WI38 (cell line): ENCODE data around the gene RTBDN.
A peak's percentile ranks its signal among the peaks of the same experiment; 100 is the strongest.

Experiments used
- H3K4me3 ChIP-seq: 2 replicates; pipeline ENCODE4 v1.5.1; 2011; ENCODE audit warnings: low read depth, mild to moderate bottlenecking, control low read depth, low read length
- CTCF ChIP-seq: IDR thresholded peaks from 2 replicates; pipeline ENCODE4 v1.5.1; 2012; ENCODE audit warnings: low read depth, mild to moderate bottlenecking, control low read depth, low read length

Gene RTBDN

DNA sequence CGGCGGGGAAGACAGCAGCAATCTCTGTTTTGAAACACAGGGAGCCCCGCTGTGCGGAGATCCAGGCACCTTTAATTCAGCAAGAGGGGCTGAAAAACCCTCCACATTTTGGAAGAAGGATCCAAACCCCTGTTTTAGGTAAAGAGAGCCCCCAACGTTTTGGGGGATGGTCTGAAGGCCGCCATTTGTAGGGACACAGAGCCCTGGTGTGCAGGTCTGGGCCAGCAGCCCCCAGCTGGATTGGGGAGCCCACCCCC is 55.5 kb downstream of the RTBDN start:
- TF ChIP-seq CTCF: no peak
- H3K4me3 ChIP-seq: peak overlapping the region; percentile 64

DNA sequence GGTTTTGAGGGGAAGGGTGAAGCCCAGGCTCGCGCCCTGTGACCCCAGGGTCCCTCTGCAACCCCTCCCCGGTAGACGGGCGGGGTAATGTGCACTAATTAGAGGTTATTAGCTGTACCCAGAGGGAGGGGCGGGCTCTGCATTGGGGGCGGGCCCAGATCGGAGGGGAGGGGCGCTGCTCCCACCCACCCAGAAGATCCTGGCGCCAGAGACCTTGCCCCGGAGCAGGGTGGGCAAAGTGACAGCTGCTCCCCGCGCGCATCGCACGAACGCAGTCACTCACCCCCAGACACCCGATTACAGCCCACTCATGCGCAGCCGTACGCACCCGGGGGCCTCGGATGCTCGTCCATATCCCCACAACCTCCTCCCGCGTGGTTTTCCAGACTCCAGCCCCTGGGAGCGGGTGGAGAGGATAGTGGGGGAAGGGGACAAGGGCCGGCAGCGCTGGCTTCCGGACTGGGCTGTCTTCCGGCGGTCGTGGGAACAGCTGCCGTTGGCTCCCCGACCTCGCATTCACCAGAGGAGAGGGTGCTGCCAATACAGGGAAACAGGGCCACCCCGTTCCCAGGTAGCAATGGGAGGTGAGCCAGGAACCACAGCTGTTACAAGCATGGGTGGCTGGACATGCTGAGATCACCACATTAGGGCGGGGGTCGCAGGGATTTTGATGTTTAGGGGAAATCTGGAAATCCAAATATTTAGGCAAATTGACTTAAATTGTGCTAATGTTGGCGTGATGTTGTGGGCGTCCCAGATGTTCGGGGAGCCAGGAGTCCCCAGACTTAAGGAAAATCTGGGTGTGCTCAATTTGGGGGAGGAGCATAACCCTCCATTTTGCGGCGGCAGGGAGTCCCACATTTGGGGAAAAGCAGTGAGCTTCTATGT is 56.1 kb downstream of the RTBDN start:
- peak overlapping the region; percentile 64 for H3K4me3 ChIP-seq
- no peak for TF ChIP-seq CTCF

GRCh38 chr19:12777217-12778016 is 57.0 kb downstream of the RTBDN start:
- peak overlapping the region; percentile 64 for H3K4me3 ChIP-seq
- peak; percentile 79 for TF ChIP-seq CTCF
